Measurements from ENCODE around the gene THBS1. TPM values are rescaled to one million over a fixed set of nuclear protein-coding genes. Genes with fewer than 3 reads are reported as not detected.

The THBS1 gene
- total and polyA plus RNA-seq, 7 donors, result 3.3 to 40.1 (median 9.7) TPM

- DNase-seq, result no peak
- H3K4me1 ChIP-seq, result no peaks in the 10 kb centered on the region
- no peak for TF ChIP-seq CTCF (IDR thresholded peaks at IDR 0.05)
- H3K27ac ChIP-seq, result no peak overlapping the region
- intact Hi-C loops (cut with DNase I), result no loop called here
- no peaks in the 10 kb centered on the region for H3K27me3 ChIP-seq (ENCODE audit: insufficient read depth in 3 of 3, low read length in 2 of 3)
- H3K9me3 ChIP-seq, result no peaks in the 10 kb centered on the region
- ATAC-seq, result no peak
- H3K4me3 ChIP-seq, result no peak overlapping the region
- peaks cover 0 to 17% of the 10 kb centered on the region in 2 donors for H3K36me3 ChIP-seq (ENCODE audit: insufficient read depth in 1 of 2, low read depth in 1 of 2)
- 94 to 95% (median 95%) methylated on average over 2 of the region's 2 CpGs for WGBS, 3 donors
These were observed 16.5 kb downstream of the THBS1 start for GRCh38 chr15:39597336-39597735.

GRCh38 chr15:39597751-39598185 lies 16.9 kb downstream of the THBS1 start:
- Histone ChIP-seq H3K9me3 (no peaks in the 10 kb centered on the region), H3K27ac (no peak overlapping the region), H3K27me3 (ENCODE audit: insufficient read depth in 3 of 3, low read length in 2 of 3) (no peaks in the 10 kb centered on the region), H3K4me1 (no peaks in the 10 kb centered on the region), H3K4me3 (no peak overlapping the region), H3K36me3 (ENCODE audit: insufficient read depth in 1 of 2, low read depth in 1 of 2) (peaks cover 0 to 13% of the 10 kb centered on the region in 2 donors)
- ATAC-seq (no peak), DNase-seq (no peak)
- no peak for TF ChIP-seq CTCF (IDR thresholded peaks at IDR 0.05)
- intact Hi-C loops (cut with DNase I), result no loop called here
- 92 to 94% (median 93%) methylated on average over 6 of the region's 6 CpGs for WGBS, 3 donors

- WGBS, 3 donors, result 61 to 69% (median 61%) methylated on average over 3 of the region's 3 CpGs
- intact Hi-C loops (cut with DNase I), result no loop called here
- ATAC-seq (no peak), DNase-seq (no peak)
- no peak for TF ChIP-seq CTCF (IDR thresholded peaks at IDR 0.05)
- Histone ChIP-seq H3K27me3 (ENCODE audit: insufficient read depth in 3 of 3, low read length in 2 of 3) (no peaks in the 10 kb centered on the region), H3K36me3 (ENCODE audit: insufficient read depth in 1 of 2, low read depth in 1 of 2) (peaks cover 0 to 7% of the 10 kb centered on the region in 2 donors), H3K9me3 (no peaks in the 10 kb centered on the region), H3K27ac (no peak overlapping the region), H3K4me1 (no peaks in the 10 kb centered on the region), H3K4me3 (no peak overlapping the region)
These were observed 17.4 kb downstream of the THBS1 start for GRCh38 chr15:39598186-39598850.

- WGBS, 3 donors, result 84 to 90% (median 87%) methylated on average over 12 of the region's 12 CpGs
- DNase-seq, result no peak
- Histone ChIP-seq H3K9me3 (no peaks in the 10 kb centered on the region), H3K36me3 (ENCODE audit: insufficient read depth in 1 of 2, low read depth in 1 of 2) (no peaks in the 10 kb centered on the region), H3K4me1 (no peaks in the 10 kb centered on the region), H3K4me3 (no peak overlapping the region), H3K27ac (no peak overlapping the region), H3K27me3 (ENCODE audit: insufficient read depth in 3 of 3, low read length in 2 of 3) (no peaks in the 10 kb centered on the region)
- ATAC-seq, result no peak
- TF ChIP-seq CTCF (IDR thresholded peaks at IDR 0.05), result no peak
- intact Hi-C loops (cut with DNase I), result no loop called here
These were observed 18.3 kb downstream of the THBS1 start for GRCh38 chr15:39598958-39599845.
